Measurements from ENCODE around the gene SLC35F3.

The SLC35F3 gene

GRCh38 chr1:233912447-233912846, 8.0 kb downstream of the SLC35F3 start:
- DNase-seq (ENCODE audit: low spot score) = no peak

- no peak for DNase-seq (ENCODE audit: low spot score)
Observed at GRCh38 chr1:233912909-233913308, 8.4 kb downstream of the SLC35F3 start.

GRCh38 chr1:233916706-233917105, 12.2 kb downstream of the SLC35F3 start:
- no peak for DNase-seq (ENCODE audit: low spot score)

- DNase-seq (ENCODE audit: low spot score) = no peak
Observed at GRCh38 chr1:233919786-233920185, 15.3 kb downstream of the SLC35F3 start.

- DNase-seq (ENCODE audit: low spot score) = no peak
Observed at GRCh38 chr1:233928123-233928522, 23.6 kb downstream of the SLC35F3 start.

GRCh38 chr1:233933339-233933738, 28.9 kb downstream of the SLC35F3 start:
- DNase-seq (ENCODE audit: low spot score) = no peak

- no peak for DNase-seq (ENCODE audit: low spot score)
Observed at GRCh38 chr1:233935297-233935868, 30.9 kb downstream of the SLC35F3 start.

GRCh38 chr1:233936422-233936821, 31.9 kb downstream of the SLC35F3 start:
- DNase-seq (ENCODE audit: low spot score) = no peak

- no peak for DNase-seq (ENCODE audit: low spot score)
Observed at GRCh38 chr1:233936842-233937241, 32.4 kb downstream of the SLC35F3 start.

- DNase-seq (ENCODE audit: low spot score) = no peak
Observed at GRCh38 chr1:233938476-233938875, 34.0 kb downstream of the SLC35F3 start.

GRCh38 chr1:233939451-233939850, 35.0 kb downstream of the SLC35F3 start:
- no peak for DNase-seq (ENCODE audit: low spot score)

- no peak for DNase-seq (ENCODE audit: low spot score)
Observed at GRCh38 chr1:233940908-233941307, 36.4 kb downstream of the SLC35F3 start.

GRCh38 chr1:233944601-233945000, 40.1 kb downstream of the SLC35F3 start:
- no peak for DNase-seq (ENCODE audit: low spot score)

- DNase-seq (ENCODE audit: low spot score) = no peak
Observed at GRCh38 chr1:233945573-233945972, 41.1 kb downstream of the SLC35F3 start.

- no peak for DNase-seq (ENCODE audit: low spot score)
Observed at GRCh38 chr1:233945979-233946378, 41.5 kb downstream of the SLC35F3 start.

- no peak for DNase-seq (ENCODE audit: low spot score)
Observed at GRCh38 chr1:233946724-233947123, 42.2 kb downstream of the SLC35F3 start.

- no peak for DNase-seq (ENCODE audit: low spot score)
Observed at GRCh38 chr1:233951804-233952203, 47.3 kb downstream of the SLC35F3 start.

GRCh38 chr1:233957691-233958090, 53.2 kb downstream of the SLC35F3 start:
- no peak for DNase-seq (ENCODE audit: low spot score)

- DNase-seq (ENCODE audit: low spot score) = no peak
Observed at GRCh38 chr1:233959102-233959501, 54.6 kb downstream of the SLC35F3 start.

- DNase-seq (ENCODE audit: low spot score) = no peak
Observed at GRCh38 chr1:233959971-233960370, 55.5 kb downstream of the SLC35F3 start.

- DNase-seq (ENCODE audit: low spot score) = no peak
Observed at GRCh38 chr1:233960386-233960785, 55.9 kb downstream of the SLC35F3 start.

GRCh38 chr1:233962878-233963277, 58.4 kb downstream of the SLC35F3 start:
- no peak for DNase-seq (ENCODE audit: low spot score)

- DNase-seq (ENCODE audit: low spot score) = no peak
Observed at GRCh38 chr1:233965856-233966255, 61.4 kb downstream of the SLC35F3 start.

GRCh38 chr1:233971753-233972152, 67.3 kb downstream of the SLC35F3 start:
- no peak for DNase-seq (ENCODE audit: low spot score)

- no peak for DNase-seq (ENCODE audit: low spot score)
Observed at GRCh38 chr1:233972563-233972950, 68.1 kb downstream of the SLC35F3 start.

Data from CD4-positive, alpha-beta T cell treated with Interleukin-6 at 100 ng/mL for 8 hours (primary cell).